HG03039 (cell line): ENCODE measurements around the gene IL11RA.

Source experiments
- ATAC-seq: cut with Tn5 transposase; IDR thresholded peaks from one replicate; pipeline ENCODE4 v1.9.1; 2021; ENCODE audit warnings: mild to moderate bottlenecking, moderate library complexity; ENCODE audit not compliant: unreplicated experiment

Gene IL11RA

DNA sequence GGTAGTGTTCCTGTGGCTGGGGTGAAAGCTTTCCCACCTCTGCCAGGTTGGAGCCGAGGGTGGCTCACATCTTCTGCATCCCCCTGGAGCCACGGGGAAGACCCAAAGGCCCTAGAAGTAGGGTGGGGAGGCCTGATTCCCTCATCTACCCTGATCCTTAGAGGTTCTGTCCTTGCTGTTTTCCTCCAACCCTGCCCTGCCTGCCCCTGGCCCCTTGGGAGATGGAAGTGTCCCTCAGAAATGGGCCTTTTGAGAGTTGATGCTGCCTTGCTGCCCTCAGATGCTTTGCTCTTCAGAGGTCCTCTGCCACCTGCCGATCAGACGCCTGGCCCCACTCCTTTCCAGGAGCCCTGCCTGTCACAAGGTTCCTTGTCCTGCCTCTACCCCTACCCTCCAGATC lies 32.8 kb downstream of the IL11RA start:
- no peak for ATAC-seq

DNA sequence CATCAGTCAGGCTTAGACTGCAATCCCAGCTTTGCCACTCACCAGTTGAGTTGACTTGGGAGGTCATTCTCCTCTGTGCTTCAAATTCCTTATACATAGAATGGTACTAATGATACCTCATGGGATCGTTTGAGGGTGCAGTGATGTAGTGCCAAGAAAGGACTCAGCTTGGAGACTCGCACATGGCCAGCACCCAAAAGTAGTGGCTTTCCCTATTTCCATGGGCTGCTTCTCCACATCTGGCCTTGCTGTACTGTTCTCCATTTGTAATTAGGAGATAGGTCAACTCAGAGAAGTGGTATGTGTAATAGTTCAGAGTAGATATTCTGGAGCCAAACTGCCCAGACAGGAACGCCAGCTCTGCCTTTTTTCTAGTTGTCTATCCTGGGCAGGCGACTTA lies 33.6 kb downstream of the IL11RA start:
- no peak for ATAC-seq

- no peak for ATAC-seq
Observed at GRCh38 chr9:34686231-34686630, 34.2 kb downstream of the IL11RA start.

DNA sequence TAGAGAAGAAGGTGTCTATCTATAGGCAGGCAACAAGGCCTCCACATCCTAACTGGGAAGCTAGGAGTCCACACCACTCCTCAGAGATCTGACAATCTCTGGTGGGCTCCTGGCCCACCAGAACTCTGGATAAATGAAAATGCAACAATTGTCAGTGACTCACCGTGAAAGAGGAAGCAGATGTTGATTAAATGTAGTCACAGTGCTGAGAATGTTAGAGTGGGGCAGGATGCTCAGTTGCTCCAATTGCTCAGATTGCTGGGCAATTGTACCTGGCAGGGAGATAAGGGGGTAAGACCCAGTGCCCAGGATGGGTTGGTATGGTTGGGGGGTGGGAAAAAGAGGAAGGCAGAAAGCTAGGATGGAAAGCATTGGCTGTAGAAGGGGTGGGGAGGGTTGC lies 34.7 kb downstream of the IL11RA start:
- no peak for ATAC-seq

GRCh38 chr9:34687276-34688030 lies 35.5 kb downstream of the IL11RA start:
- no peak for ATAC-seq

GRCh38 chr9:34688329-34689115 lies 36.5 kb downstream of the IL11RA start:
- no peak for ATAC-seq

- ATAC-seq = no peak
Observed at GRCh38 chr9:34689116-34689470, 37.1 kb downstream of the IL11RA start.

DNA sequence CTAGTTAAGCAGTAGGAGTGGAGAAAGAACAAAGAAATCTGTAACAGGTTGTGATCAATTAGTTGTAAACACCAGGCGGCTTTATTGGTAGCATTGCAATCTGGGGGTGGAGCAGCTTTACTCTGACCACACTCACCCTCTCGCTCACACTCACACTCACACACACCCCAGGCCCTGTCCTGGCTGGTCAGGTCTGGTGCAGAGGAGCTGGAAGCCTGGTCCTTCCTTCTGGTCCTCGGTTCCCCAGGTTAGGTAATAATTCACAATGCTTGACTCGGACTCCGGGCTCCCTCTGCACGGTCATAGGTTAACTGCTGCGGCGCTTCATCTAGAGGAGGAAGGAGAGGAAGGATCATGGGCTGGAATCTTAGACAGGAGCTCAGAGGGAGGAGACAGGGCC lies 37.5 kb downstream of the IL11RA start:
- ATAC-seq = no peak

DNA sequence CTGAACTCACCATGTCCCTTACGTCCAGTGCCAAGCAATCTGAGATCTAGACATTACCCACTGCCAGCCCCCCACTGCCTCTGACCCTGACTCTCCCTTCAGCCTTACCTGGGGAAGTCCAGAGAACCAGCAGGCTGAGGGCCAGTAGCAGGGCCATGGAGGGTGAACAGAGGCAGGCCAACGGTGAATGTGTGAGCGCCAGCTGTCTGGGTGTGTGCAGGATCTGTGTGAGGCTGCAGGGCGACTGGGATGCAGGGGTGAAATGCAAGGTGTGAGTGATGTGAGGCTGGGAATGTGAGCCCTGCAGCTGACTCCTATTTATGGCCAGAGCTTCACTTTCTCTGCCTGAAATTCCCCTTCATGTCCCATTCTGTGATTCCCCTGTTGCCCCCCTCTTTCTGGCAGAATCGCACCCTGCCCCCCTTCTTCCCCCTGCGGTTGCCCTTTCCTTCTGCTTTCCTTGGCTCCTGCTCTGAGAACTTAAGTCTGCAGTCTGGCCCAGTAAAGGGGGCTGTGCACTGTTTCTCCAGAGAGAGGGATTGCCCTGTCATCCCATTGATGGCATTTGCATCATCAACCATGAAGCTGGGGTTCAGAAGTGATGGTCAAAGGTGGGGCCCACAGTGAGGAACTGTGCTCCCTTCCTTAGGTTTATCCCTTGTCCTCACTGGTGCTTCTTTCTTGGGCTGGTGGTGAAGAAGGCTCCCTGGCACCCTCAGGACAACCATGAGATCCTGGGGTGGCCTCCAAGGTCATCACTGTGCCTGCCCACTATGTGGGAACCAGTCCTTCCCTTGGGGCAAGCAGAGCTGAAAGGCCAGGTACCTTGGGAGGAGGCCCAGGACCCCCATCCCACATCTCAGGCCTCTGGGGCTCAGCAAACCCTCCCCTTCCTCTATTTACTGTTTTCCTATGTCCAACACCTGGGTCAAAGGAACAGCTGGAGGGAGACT lies 39.3 kb downstream of the IL11RA start, which contains the start of gene CCL19:
TSS of gene CCL19 (minus strand) at position 294 of the 953 bp plus-strand sequence. CDS start at position 157, 137 bp downstream.
- no peak for ATAC-seq

DNA sequence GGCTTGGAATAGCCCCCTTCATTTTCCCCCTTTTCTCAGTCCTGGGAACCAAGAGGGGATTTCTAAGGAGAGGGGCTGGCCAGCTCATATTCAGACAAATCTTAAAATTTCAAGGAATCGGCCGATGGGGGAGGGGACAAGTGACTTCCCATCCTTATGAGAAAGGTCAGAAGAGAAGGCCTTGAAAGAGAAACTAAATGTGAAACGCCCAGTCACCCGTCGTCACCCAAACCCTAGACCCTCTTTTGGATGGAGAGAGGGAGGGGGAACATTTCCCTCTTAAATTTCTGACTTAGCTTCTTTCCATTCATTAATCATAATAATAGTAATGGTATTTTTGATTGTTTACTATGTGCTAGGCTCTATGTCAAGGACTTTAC lies 39.9 kb downstream of the IL11RA start:
- no peak for ATAC-seq

DNA sequence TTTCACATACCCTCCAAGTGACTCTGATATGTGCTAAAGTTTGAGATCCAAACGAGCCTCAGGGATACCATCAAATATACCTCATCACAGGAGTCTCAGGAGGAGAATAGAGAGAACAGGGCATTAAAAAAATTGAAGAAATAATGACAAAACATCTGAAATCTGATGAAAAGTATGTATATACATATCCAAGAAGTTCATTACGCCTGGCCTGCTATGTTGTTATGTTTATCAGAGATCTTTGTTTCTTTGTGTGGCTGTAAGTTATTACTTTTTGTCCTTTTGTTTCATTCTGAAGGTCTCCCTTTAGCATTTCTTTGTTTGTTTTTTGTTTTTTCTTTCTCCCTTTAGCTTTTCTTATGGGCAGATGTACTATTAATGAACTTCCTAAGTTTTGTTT lies 41.6 kb downstream of the IL11RA start:
- ATAC-seq = no peak

GRCh38 chr9:34694811-34695210 lies 42.8 kb downstream of the IL11RA start:
- no peak for ATAC-seq

DNA sequence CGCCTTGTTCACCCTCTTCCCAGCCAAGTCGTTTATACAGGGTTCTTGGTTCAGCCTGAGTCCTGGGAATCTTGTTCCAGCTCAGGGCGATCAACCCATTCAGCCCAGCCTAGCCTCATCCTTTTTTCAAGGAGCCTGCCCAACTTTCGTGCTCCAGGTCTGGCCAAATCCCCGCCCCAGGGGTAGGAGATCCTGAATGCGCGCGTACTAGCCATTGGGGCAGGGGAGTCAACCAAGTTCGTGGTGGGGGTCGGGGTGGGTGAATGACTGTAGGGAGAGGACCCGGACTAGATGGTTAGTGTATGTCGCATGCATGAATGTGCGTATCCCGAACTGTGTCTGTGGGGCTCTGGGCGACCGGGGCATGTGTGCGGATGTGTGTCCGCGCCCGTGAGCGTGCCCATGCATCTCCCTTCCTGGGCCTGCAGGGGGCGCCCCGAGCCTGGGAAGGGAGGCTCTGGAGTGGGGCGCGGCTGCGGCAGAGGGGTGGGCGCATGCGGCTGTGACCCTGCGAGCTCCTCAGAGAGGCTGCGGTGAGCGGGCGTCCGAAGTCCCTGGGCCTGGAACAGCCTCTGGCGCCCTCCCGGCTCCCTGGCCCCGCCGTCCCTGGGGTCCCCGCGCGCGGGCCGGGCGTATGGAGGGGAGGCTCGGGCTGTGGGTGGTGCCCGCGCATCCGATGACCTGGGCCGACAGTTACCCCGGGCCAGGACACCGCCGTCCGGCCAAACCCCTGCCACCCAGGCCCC lies 49.2 kb downstream of the IL11RA start:
- no peak for ATAC-seq

DNA sequence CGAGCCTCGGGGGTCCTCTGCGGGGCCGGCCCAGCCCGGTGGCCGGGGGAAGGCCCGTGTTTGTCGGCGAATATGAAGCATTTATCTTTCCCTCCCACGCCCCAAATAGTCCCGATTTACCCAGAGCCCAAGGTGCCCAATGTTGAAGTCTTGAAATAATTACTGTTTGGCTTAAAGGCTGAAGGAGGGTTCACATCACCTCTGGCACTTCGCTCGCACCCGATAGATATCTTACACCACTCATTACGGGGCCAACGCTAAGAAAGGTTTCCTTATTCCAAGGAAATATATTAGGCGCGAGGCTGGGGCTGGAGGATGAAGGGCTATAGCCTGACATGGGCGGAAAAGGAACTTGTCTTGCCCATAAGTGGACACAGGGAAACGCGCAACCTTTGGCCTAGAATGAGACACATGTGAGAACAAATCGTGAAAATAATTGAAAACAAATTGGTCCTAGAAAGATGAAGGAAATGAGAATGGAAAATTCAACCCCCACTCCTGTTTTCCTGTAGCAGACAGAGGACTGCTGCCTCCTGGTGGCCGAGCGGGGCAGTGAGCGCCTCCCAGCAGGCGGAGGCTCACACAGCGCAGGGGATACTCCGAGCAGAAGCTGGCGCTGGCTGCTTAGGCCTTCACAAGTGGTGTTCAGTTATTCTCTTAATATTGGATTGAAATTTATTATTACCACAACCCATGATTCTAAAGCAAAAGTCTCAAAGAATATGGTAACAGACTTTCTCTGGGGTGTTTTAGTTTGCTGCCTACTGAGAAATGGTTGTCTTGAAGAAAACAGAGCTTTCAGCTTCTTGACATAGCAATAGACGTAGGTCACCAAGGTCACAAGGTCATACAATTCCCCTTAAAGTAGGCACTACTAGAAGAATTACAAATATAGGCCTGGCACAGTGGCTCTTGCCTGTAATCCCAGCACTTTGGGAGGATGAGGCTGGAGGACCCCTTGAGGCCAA lies 50.1 kb downstream of the IL11RA start:
- ATAC-seq = peak; percentile 61

GRCh38 chr9:34707130-34707529 lies 55.1 kb downstream of the IL11RA start:
- no peak for ATAC-seq

- ATAC-seq = no peak
Observed at GRCh38 chr9:34709196-34709978, 57.4 kb downstream of the IL11RA start.

DNA sequence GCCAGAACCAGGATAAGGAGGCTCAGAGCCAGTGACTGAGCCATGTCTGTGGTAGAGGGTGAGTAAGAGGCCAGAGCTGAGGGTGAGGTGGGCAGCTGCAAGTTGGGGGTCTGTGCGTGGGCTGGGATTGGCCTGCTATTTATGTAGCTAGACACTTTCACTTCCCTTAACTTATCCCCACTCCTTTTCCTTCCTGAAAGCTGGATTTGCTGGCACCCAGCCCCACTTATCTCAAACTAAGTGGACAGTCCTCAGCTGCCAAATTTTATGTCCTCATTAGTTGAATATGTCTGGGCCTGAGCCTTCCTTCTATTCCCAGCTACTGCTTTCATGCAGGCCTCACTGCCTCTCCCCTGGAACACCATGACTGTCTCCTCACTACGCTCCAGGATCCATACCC lies 58.0 kb downstream of the IL11RA start, which contains the start of gene CCL21:
TSS of gene CCL21 (minus strand) at position 114 of the 400 bp plus-strand sequence. CDS start at position 44, 70 bp downstream.
- no peak for ATAC-seq
